22Rv1 (cell line): ENCODE results near the gene TOMM22.

ENCODE experiments used
- H3K27ac ChIP-seq: fragments of 450-650 bp; 2 replicates; pipeline ENCODE4 v1.5.1; 2017
- CTCF ChIP-seq: fragments of 450-650 bp; IDR thresholded peaks from 2 replicates; pipeline ENCODE4 v1.5.1; 2017; ENCODE audit warnings: mild to moderate bottlenecking
- ZFX ChIP-seq: fragments of 450-650 bp; IDR thresholded peaks from 2 replicates; pipeline ENCODE4 v1.6.1; 2017; ENCODE audit warnings: antibody characterized with exemption, borderline replicate concordance

Gene TOMM22

GRCh38 chr22:38696606-38697424 is 15.1 kb downstream of the TOMM22 start:
- H3K27ac ChIP-seq: peak overlapping the region; percentile 39
- no peak for TF ChIP-seq CTCF
- TF ChIP-seq ZFX: no peak

GRCh38 chr22:38697425-38698089 is 15.8 kb downstream of the TOMM22 start:
- H3K27ac ChIP-seq: peak overlapping the region; percentile 39
- no peak for TF ChIP-seq CTCF
- TF ChIP-seq ZFX: no peak

- TF ChIP-seq ZFX (no peak), CTCF (no peak)
- peak overlapping the region; percentile 39; the same call in 1 of the 2 replicates for H3K27ac ChIP-seq
These were observed 16.8 kb downstream of the TOMM22 start for GRCh38 chr22:38698407-38699094.

GRCh38 chr22:38699143-38699542 is 17.4 kb downstream of the TOMM22 start:
- TF ChIP-seq CTCF: no peak
- TF ChIP-seq ZFX: no peak
- no peak overlapping the region for H3K27ac ChIP-seq

GRCh38 chr22:38699784-38700183 is 18.0 kb downstream of the TOMM22 start:
- H3K27ac ChIP-seq: peak overlapping the region; percentile 83
- no peak for TF ChIP-seq CTCF
- TF ChIP-seq ZFX: no peak

- TF ChIP-seq CTCF (no peak), ZFX (no peak)
These were observed 18.6 kb downstream of the TOMM22 start for GRCh38 chr22:38700270-38700788.

More at GRCh38 chr22:38700270-38700788, 18.6 kb downstream of the TOMM22 start:
- peak overlapping the region; percentile 83 for H3K27ac ChIP-seq
